ENCODE data around the gene OR2M3.

DNA sequence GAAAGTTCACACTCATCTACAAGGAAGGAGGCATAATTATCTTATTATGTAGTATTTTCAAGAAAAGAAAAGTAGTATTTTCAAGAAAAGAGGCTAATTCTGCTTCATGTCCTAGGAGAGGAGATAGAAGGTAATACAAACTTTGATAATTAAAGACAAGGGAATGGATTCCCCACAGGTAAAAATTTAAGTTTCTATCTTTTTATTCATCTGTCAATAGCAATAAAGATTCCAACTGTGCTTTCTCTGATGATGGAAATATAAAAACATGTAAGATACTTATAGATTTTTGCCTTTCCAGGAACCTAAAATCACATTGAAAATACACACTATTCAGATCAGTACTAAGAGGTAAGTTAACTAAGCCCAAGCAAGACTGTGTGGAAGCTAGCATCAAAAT is 22.5 kb upstream of the OR2M3 start, which contains the start of gene OR2M2:
- TF ChIP-seq, protein P1, sequence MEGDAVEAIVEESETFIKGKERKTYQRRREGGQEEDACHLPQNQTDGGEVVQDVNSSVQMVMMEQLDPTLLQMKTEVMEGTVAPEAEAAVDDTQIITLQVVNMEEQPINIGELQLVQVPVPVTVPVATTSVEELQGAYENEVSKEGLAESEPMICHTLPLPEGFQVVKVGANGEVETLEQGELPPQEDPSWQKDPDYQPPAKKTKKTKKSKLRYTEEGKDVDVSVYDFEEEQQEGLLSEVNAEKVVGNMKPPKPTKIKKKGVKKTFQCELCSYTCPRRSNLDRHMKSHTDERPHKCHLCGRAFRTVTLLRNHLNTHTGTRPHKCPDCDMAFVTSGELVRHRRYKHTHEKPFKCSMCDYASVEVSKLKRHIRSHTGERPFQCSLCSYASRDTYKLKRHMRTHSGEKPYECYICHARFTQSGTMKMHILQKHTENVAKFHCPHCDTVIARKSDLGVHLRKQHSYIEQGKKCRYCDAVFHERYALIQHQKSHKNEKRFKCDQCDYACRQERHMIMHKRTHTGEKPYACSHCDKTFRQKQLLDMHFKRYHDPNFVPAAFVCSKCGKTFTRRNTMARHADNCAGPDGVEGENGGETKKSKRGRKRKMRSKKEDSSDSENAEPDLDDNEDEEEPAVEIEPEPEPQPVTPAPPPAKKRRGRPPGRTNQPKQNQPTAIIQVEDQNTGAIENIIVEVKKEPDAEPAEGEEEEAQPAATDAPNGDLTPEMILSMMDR (IDR thresholded peaks at IDR 0.05), result no peak
- TF ChIP-seq POLR2A (IDR thresholded peaks at IDR 0.05), result no peak
- no peak for TF ChIP-seq POLR2AphosphoS5 (IDR thresholded peaks at IDR 0.05)
